Breast epithelium (tissue), 4 donors: Measurements from ENCODE around the gene ONECUT2. TPM values are rescaled to one million over a fixed set of nuclear protein-coding genes. Genes with fewer than 3 reads are reported as not detected.

Experiments
- DNase-seq, 2 donors: peaks; one replicate each; pipeline ENCODE4 v3.0.0-alpha.2; 2019; ENCODE audit warnings: low spot score in 2 of 2
- H3K27ac ChIP-seq, 2 donors: fragments of 200-600 bp; sonication (generic) in 1 of 2; one replicate each; pipeline ENCODE4 v1.5.1; 2016 to 2019; ENCODE audit warnings: mild to moderate bottlenecking in 1 of 2
- H3K27me3 ChIP-seq, 2 donors: fragments of 200-600 bp; sonication (generic) in 1 of 2; one replicate each; pipeline versions ENCODE4 v1.5.1 to v1.6.0; 2017 to 2019; ENCODE audit warnings: control low read depth in 1 of 2, mild to moderate bottlenecking in 1 of 2
- H3K36me3 ChIP-seq: fragments of 200-600 bp; one replicate; pipeline ENCODE4 v1.5.1; 2019
- H3K4me1 ChIP-seq, 2 donors: fragments of 200-600 bp; sonication (generic); one replicate each; pipeline ENCODE4 v1.5.1; 2016 to 2019; ENCODE audit warnings: control low read depth in 1 of 2
- H3K4me3 ChIP-seq, 3 donors: fragments of 200-600 bp; sonication (generic); 1 replicate in 2 of 3; 2 replicates in 1 of 3; pipeline ENCODE4 v1.5.1; 2016 to 2019; ENCODE audit warnings: mild to moderate bottlenecking in 3 of 3, moderate library complexity in 2 of 3
- H3K9me3 ChIP-seq, 2 donors: fragments of 200-600 bp; sonication (generic) in 1 of 2; one replicate each; pipeline ENCODE4 v1.5.1; 2016 to 2019; ENCODE audit warnings: control low read depth in 1 of 2
- CTCF ChIP-seq, 3 donors: fragments of 450-650 bp; IDR thresholded peaks; one replicate each; pipeline ENCODE4 v1.5.1; 2016 to 2017; ENCODE audit warnings: antibody characterized with exemption in 3 of 3, mild to moderate bottlenecking in 3 of 3, moderate library complexity in 3 of 3
- POLR2A ChIP-seq: fragments of 450-650 bp; IDR thresholded peaks from one replicate; pipeline ENCODE4 v1.6.1; 2016; ENCODE audit warnings: antibody characterized with exemption, mild to moderate bottlenecking, moderate library complexity
- POLR2AphosphoS5 ChIP-seq, 3 donors: sonication (generic); formaldehyde crosslinking; IDR thresholded peaks; one replicate each; pipeline ENCODE4 v1.6.1; 2017; ENCODE audit warnings: antibody characterized with exemption in 3 of 3
- intact Hi-C: fragments of 100-400 bp; cut with DNase I; formaldehyde crosslinking; loops from one replicate; pipeline ENCODE4 v1.15.1; 2023; ENCODE audit warnings: low total_unique reads
- total RNA-seq, 3 donors: library from RNA; depleted of rRNA; stranded (reverse); fragments of >200 nt; gene quantifications; one replicate each; pipeline ENCODE4 v1.1.0, GENCODE V29; 2016

Gene ONECUT2
- total RNA-seq, 3 donors from 2014 or later: under 0.01 TPM; not detected in 2

GRCh38 chr18:57428221-57429150, 6.7 kb upstream of the ONECUT2 start:
- intact Hi-C loops: no loop called here
- Histone ChIP-seq H3K27me3 (peaks cover 7 to 93% of the 10 kb centered on the region in 2 donors), H3K27ac (no peak overlapping the region), H3K9me3 (peaks cover 9% of the 10 kb centered on the region in 2 donors), H3K4me1 (no peaks in the 10 kb centered on the region), H3K4me3 (peak overlapping the region in 2 of 3 donors; percentile 25 to 44), H3K36me3 (no peaks in the 10 kb centered on the region)
- no peak for TF ChIP-seq POLR2A
- no peak for TF ChIP-seq CTCF (IDR thresholded peaks at IDR 0.05)
- TF ChIP-seq POLR2AphosphoS5 (IDR thresholded peaks at IDR 0.05): no peak
- no peak for DNase-seq

GRCh38 chr18:57429167-57430078, 5.8 kb upstream of the ONECUT2 start:
- intact Hi-C loops: no loop called here
- TF ChIP-seq POLR2AphosphoS5 (IDR thresholded peaks at IDR 0.05) (no peak), CTCF (IDR thresholded peaks at IDR 0.05) (no peak), POLR2A (no peak)
- H3K27me3 ChIP-seq: peaks cover 7 to 97% of the 10 kb centered on the region in 2 donors
- H3K4me1 ChIP-seq: no peaks in the 10 kb centered on the region
- H3K27ac ChIP-seq: no peak overlapping the region
- H3K36me3 ChIP-seq: no peaks in the 10 kb centered on the region
- H3K9me3 ChIP-seq: peaks cover 9% of the 10 kb centered on the region in 2 donors
- peak overlapping the region in 2 of 3 donors; percentile 4 to 7 for H3K4me3 ChIP-seq
- DNase-seq: no peak

- TF ChIP-seq POLR2A: no peak
- TF ChIP-seq CTCF (IDR thresholded peaks at IDR 0.05): no peak
- TF ChIP-seq POLR2AphosphoS5 (IDR thresholded peaks at IDR 0.05): no peak
- intact Hi-C loops: no loop called here
- peaks cover 7 to 92% of the 10 kb centered on the region in 2 donors for H3K27me3 ChIP-seq
- no peak for DNase-seq
- H3K27ac ChIP-seq: no peak overlapping the region
- no peaks in the 10 kb centered on the region for H3K4me1 ChIP-seq
- H3K36me3 ChIP-seq: no peaks in the 10 kb centered on the region
- H3K4me3 ChIP-seq: peak overlapping the region in 2 of 3 donors; percentile 4 to 7
- H3K9me3 ChIP-seq: peaks cover 9% of the 10 kb centered on the region in 2 donors
Observed at GRCh38 chr18:57430079-57431001, 4.8 kb upstream of the ONECUT2 start.

- H3K27ac ChIP-seq: no peak overlapping the region
- H3K27me3 ChIP-seq: peaks cover 7 to 88% of the 10 kb centered on the region in 2 donors
- intact Hi-C loops: no loop called here
- no peak for TF ChIP-seq CTCF (IDR thresholded peaks at IDR 0.05)
- no peak for TF ChIP-seq POLR2AphosphoS5 (IDR thresholded peaks at IDR 0.05)
- TF ChIP-seq POLR2A: no peak
- H3K9me3 ChIP-seq: peaks cover 9% of the 10 kb centered on the region in 2 donors
- H3K36me3 ChIP-seq: no peaks in the 10 kb centered on the region
- no peaks in the 10 kb centered on the region for H3K4me1 ChIP-seq
- H3K4me3 ChIP-seq: no peak overlapping the region
- DNase-seq: no peak
Observed at GRCh38 chr18:57431002-57431382, 4.2 kb upstream of the ONECUT2 start.
